HG02973 (cell line): ENCODE measurements around the gene FLAD1.

Source experiments
- ATAC-seq: cut with Tn5 transposase; IDR thresholded peaks from one replicate; pipeline ENCODE4 v1.9.1; 2021; ENCODE audit warnings: moderate library complexity; ENCODE audit not compliant: unreplicated experiment

Gene FLAD1

DNA sequence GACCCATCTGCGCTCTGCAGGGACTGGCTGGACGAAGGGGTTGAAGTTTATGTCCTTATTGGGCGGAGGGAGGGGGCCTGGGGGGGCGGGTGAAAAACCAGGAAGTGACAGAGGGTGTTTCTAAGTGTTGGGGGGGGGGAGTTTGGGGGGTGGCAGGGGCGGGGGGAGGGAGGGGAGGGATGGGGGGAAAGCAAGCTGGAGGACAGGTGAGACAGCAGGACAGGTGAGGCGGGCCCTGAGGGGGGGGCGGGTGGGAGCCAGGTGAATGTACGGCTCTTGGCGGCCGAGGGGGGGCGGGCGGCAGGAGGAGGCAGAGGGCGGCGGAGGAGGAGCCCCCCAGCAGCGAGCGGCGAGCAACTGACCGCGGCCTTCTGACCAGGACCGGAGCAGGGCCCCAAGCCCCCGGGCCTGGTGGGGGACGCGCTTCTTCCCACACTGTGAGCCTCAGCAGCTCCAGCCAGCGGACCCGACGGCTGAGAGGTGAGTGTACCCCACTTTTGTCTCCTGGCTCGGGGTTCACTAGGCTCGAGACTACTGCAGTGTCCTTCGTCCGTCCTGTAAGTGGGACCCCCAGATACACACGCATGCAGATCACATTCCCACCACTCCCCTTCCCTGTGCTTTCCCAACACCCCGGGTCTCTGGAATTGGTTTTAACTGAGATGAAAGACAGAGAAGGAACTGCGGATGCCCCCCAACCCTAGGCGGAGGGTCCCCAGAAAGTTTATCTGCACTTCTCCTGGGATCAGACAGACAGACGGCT, 19.5 kb downstream of the FLAD1 start, which contains the start of gene ZBTB7B:
Gene ZBTB7B (plus strand): TSS at position 339 of the 763 bp plus-strand sequence. CDS start 11,859 bp downstream, outside the sequence.
- no peak for ATAC-seq

DNA sequence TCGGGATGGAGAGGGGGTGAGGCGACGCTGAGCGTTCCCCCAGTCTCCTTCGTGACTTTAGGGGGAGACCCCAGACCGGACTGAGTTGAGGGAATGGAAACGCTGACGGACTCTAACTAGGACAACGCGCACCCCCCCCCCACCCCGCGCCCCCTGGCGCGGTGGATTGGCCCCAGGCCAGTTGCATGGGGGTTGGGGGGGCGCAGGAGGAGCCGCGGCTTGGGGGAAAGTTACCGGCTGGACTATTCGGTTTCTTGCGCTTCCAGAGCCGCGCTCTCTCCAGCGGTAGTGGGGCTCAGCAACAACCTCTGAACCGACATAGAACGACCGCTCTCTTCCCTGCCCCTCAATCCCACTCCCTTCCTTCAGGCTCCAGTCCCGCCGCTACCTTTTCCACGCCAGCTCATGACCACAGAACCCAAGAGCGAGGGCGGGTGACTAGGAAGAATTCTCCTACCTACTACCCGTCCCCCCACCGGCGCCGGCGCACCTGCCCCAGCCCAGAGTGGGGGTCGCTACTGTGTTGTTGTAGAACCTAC, 20.2 kb downstream of the FLAD1 start:
- no peak for ATAC-seq

DNA sequence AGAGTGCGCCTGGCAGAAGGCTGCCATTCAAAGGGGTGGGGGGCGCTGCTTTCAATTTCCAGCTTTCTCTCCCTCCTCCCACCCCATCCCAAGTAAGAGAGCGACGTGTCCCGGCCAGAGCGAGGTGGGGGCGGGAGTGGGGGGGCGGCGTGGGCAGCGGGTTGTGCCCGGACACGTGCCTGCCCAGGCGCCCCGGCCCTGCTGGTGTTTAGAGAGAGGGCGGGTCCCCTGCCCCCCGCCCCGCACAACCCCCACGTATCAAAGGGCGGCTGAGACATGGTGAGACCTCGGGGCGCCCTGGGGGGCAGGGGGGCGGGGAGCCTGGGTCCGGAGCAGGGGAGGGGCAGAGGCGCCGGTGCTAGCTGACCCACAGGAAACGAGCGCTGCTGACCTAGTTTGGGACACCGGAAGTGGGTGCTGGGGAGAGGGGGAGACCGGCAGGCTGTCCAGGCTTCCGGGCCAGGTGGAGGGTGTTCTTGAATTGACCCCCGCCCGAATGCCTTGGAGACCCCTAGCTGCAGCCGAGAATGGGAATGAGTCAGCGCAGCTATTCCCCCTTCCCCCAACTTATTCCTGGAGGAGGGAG, 20.7 kb downstream of the FLAD1 start:
- no peak for ATAC-seq

DNA sequence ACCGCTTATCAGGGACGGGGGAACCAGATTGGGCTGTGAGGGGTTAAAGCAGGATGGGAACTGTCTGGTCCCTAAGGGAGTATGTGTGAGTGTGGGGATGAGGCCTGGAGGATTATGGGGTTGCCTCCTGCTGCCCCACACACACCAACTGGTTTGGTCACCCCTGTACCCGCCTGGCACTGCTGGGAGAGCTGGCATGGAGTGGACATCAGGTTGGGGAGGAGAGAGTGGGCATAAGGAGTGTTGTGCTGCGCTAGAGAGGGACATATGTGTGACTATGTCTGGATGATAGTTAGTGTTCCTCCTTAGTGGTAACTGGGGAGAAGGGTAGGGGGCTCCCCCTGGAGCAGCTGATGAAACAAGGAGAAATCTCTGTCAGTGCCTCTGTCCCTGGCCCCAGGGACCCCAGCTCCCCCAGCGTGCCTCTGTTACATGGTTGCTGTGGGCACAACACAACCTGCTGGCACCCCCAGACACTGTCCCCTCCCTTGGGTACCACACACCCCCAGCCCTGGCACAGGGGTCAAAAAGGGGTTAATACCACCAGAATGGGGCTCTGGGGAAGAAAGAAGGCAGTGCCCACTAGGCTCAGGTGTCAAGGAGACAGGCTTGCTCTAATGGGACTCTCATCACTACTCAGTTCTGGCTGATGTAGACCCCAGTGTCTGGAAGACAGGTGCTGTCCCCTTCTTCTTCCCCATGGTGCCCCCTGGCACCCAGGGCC, 21.4 kb downstream of the FLAD1 start:
- no peak for ATAC-seq

DNA sequence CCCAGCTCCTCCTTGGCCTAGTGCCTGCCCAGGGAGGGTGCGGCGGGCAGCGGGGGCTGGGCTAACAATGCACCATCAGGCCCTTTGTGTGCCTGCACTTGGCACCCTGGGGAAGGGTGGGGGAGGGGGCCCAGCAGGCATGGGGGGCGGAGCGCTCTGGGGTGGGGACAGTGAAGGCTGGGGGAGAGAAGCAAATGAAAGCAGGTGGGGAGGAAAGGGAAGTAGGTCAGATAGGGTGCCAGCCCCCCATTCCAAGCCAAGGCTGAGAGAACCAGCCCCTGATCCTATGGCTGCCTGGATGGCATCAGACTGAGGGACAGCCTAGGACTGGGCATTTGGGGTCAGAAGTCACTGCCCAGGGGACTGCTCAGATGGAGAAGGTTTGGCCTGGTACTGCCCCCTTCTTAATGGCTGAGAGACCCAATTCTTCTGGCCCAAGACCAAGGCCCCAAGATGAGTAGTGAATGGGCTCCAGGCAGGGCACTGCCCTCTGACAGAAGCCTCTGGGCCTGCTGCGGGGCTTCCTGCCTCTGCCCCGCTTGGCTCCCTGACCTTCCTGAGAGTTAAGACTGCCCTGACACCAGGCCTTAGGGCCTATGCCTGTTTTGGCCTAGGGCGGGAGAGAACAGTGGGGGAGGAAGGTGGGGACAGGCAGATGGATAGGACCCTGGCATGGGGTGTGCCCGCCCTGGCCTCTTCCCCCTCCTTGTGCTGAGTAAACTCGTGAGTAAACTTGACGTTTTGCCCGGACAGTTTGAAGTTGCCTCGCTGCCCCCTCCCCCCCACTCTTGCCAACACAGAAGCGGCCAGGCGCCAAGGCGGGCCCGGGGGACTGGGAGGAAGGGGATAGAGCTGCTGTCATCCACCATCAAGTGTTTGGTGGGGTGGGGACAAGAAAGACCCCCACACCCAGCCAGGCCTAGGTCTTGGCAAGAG, 22.2 kb downstream of the FLAD1 start:
- ATAC-seq: no peak

DNA sequence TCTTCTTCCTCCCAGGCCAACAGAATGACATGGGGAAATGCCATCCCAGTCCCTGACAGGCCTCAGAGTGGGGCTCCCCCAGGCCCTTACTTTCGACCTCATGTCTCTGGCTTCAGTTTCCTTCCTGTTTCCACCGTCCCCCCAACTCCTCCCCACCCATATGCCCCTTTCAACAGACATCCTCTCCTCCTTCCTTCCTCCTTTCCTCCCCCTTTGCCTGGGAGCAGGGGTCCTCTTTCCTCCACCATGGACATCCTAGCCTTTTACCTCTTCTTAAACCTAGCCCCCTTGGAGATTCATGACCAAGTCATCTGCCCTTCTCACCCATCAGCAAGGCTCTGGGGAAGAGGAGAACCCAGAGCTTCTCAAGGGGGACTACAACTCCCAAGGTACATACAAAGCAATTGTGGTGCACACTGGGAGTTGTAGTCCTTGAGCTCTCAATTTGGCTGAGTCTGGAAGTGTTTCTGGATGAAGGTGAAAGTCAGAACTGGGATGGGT, 23.5 kb downstream of the FLAD1 start:
- ATAC-seq: no peak

DNA sequence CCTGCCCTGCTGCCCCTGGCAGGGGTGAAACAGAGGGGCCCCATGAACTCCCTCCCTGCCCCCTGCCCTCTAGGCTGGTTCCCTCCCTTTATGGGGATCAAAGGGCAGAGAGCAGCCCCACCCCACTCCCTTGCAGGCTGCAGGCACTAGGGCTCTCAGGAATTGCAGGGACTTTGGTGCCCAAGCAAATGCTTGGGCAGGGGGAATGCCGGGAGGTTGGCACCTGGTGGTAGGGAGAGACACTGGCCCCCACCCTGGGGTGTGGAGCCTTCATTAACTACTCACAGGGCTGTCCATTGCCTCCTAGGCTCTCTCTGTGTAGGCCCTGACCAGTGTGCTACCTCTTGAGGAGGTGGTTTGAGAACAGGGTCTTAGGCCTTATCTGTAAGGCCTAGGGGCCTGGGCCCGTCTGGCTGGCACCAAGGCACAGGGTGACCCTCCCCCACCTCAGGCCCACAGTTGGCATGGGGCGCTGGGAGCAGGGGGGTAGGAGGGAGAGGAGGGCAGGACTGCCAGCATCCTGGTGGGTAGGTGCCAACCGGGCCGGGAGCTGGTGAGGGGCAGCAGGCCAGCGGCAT, 24.2 kb downstream of the FLAD1 start:
- no peak for ATAC-seq

DNA sequence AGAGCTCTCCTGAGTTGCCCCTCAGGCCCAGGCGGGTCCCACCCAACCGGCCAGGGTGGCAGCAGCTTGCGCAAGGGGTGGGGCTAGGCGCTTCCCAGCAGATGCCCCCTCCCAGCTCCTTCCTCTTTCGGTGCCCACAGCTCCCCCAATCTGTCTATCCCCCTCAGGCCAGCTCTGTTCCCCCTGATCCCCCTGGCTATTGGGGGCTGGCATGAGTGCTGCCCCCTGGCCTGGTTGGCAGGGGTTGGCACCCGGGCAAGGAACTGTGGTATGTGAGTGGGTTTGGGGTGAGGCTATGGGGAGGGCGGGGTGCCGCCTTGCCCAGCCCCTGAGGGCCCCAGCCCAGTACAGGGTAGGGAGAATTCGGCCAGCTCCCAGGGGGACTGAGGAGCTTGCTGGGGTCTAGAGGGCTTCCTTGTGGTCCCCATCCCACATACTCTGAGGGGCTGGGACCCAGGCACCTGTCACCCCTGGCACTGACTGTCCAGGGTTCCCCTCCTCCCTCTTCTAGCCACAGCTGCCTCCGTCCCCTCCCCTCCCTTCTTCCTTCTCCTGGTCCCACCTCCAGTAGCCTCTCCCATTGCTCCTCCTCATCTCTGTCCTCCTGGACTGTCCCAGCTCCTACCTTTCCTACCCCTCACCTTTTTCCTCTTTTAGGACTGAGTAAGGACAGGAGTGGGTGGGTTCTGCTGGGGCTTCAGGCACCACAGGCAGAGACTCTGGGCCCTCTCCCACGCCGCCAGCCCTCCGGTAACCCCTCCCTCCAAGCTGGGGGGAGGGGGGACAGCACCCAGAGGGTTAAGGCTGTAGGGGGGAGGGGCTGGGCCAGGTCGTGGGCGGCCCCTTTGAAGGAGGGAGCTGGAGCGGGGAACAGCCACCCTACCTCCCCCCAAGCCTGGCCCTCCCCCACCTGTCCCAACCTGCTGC, 25.1 kb downstream of the FLAD1 start:
- no peak for ATAC-seq

DNA sequence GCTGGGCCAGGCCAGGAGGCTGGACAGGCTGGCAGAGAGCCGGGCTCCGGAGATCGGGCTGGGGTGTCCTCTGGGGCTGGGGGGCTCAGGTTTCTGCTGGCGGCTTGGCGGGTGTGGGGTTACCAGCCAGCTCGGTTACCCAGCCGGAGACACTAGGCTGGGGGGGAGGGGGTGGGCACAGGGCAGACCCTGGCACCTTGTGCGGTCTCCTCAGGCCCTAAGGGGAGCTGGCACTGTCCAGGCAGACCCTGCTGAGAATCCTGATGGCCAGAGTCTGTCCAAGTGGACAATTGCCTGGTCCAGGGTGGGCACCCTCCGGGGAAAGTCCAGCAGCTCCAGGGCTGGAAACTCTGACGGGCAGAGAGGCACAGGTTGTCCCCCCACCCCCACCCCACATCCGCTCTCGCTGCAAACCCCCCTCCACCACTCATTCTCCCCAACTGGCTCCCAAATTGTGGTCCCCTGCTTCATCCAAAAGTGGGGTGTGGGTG, 26.1 kb downstream of the FLAD1 start:
- no peak for ATAC-seq

DNA sequence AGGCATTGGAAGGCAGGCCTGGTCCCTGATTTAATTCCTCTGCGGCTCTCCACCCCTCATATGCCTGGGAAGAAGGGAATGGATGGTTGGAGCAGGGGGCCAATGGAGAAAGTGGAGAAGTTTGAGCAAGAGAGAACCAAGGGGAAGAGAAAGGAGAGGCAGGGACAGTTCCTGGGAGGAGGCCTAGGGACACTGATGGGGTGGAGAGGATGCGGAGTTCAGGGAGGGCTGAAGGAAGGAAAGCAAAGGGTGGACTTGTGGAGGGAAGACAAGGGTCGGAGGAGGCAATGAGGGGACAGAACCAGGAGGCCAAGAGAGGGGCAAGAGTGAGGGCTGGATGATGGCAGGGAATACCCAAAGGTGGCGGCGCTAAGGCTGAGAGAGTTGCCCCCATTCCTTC, 26.6 kb downstream of the FLAD1 start:
- no peak for ATAC-seq

DNA sequence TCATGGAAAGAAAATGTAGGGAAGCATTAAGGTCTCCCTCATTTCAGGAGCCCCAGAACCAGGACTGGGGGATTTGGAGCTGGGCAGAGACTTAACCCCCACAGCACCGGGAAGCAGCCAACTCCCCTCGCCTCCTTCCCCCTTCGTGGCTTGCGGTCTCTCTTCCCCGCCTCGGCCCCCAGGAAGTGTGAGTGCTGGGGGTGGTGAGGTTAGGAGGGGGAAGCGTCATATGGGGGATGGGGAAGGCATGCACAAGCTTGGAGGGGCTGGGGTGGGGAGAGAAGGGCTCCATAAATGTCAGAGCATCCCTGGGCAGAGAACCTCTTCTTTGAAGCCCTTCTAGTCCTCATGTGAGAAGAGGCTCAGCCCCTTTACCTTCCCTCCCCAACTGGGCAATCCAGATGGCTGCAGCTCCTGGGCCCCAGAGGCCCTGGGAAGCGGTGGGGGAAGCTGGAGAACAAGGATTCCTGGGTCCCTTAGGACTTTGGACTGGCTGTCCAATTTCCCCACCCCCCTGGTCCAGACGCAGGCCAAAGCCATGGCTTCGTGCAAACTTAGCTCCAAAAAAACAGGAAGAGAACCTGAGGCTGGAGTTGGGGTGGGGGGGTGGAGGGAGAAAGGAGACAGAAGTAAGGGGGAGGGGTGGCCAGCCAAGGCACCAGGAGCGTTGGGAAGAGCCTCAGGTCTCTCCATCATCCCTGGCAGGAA, 27.2 kb downstream of the FLAD1 start:
- ATAC-seq: no peak

DNA sequence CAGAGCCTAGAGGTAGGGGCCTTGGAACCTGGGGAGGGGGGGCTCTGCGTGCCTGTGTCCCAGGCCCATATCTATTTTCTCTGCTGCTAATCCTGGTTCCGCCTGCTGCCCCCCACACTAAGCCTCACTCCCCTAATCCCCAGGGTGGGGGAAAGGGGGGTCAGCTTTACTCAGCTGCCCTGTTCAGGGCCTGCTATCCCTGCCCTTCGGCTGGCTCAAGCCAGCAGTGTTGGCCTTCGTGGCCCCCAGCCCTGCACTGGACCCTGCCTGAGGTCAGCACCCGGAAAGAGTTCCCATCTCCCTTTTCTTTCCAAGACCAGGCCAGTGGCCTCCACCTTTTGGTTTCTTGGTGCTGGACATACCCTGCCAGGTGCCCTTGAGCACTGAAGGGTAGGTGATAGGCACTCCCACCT, 27.9 kb downstream of the FLAD1 start:
- ATAC-seq: no peak

DNA sequence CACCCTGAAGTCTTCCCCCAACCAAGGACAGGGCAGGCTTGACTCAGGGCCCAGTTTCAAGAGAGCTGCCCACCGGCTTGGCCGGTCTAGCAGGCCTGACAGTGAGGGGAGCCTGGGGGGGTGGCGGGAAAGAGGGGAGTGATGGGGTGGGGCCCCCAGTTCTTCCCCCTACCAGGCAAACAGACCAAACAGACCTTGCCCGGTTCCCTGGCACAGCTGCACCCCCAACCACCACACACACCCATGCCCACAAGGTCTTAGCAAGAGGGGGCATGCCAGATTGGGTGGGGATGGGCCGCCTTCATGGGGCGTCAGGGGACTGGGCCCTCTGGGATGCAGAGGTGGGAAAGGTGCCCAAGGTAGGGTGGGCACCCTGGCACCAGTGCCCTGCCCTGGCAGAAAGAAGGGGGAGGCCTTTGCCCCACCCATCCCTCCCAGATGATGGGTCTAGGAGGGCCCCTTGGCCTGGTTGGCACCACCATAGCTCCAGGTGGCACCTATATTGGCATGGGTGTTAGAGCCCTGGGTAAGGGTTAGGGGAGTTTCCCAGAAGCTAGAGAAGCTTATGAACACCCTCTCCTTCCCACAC, 28.4 kb downstream of the FLAD1 start:
- ATAC-seq: no peak

DNA sequence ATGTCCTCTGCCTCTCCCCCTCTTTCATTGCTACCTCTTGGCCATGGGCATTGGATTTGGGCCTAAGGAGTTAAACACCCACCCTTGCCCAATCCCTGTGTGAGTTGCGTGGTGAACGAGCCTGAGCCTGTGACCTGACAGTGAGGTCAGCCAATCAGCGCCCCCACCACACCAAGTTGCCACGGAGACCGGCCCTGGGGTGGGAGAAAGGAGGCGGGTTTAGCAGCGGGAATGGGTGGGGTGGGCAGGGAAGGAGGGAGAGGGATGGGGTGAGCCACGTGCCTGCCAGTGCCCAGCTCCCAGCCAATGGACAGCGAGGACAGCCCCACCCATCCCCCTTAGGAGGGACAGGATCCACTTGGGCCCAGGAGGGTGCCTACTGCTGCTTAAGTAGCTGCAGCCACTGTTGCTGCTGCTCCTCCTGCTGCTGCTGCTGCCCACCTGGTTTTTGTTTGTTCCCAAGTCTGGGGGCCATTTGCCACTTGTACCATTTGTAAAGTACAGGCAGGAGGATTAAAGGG, 28.9 kb downstream of the FLAD1 start:
- no peak for ATAC-seq

DNA sequence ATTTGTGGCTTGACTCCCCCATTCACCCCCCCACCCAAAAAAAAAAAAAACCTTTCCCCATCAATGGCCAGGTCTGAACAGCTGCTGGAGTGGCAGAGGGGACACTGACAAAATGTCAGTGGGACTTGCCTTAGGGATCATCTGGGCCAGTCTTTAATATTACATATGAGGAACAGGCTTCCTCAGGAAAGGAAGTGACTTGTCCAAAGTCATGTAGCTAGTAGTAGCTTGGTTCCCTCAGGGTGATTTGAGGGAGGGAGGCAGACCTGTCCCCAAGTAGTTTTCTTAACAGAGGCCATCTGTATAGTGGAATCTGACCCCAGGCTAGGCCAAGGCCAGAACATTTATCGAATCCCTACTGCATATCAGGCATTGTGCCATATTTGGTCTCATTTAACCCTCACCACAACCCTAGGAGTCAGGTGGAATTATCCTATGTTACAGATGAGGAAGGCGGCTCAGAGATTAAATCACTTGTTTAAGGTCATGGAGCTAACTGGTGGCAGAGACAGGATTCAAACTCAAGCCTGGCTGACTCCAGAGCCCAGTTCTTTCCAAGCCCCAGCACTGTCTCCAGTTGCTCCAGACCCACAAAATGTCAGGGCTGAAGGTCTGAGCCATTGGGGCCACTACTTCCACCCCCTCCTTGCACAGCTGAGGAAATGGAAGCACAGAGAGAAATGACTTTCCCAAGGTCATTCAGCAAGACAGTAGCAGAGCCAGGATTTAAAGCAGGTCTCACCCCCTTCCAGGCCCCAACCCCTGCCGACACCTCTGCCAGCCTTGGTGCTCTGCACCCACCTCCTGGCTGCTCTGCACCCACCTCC, 29.8 kb downstream of the FLAD1 start:
- ATAC-seq: no peak

DNA sequence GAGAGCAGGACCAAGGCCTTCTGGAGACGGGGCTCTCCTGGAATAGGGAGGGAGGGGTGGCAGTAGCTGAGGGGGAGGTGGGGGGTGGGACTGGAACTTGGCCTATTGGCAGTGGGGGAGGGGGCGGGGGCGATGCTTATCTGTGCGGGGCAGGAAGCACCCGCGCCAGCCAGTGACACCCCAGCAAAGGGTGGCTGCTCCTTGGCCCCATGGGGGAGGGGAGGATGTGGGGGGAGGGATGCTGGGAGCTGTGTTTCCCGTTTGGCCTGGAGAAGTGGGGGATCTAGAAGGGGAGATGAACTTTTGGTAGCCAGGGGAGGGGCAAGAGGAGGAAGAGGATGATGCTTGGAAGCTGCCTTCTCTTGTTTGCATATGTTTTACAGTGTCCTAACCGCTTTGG, 30.5 kb downstream of the FLAD1 start:
- ATAC-seq: no peak
